ENCODE data around the gene MRNIP.

MRNIP gene

DNA sequence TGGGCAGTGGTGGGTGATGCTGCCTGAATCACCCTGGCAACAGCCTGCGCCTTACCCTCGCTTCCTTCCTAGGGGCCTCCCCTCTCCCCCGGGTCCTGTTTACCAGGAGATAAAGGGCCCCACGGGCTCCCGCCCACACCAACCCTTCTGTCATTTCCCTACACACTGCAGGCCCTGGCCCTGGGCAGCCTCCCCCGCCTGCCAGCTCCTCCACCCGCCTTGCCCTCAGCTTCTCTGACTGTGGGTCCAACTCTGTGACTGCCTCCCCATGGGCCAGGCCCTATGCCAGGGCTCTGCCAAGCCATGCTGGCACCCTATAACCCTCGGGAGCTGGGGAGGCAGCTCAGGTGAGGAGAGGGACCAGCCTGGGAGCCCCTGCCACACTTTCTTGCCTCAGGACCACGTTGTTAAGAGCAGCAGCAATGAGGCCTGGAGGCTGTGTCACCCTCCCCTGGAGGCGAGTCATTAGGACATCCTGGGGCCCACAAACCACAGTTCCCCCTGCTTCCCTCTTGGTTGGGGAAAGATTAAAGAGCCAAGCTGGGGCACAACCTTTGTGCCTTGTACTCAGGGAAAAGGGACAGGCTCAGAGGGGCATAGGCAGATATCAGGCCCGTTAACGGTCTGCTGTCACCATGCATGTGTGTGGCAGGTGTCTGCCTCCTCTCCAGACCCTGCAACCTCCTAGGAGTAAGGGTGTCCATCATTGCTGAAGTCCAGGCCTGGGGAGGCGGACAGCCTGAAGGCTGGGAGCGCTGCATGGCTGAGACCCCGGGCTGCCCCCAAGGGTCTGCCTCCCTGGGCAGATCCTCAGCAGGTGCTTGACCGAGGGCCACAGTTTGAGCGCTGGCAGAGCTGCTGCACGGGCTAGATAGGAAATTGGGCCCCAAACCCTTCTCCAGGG lies 54.7 kb downstream of the MRNIP start:
- DNase-seq (ENCODE audit: low read depth, low spot score), result no peak

DNA sequence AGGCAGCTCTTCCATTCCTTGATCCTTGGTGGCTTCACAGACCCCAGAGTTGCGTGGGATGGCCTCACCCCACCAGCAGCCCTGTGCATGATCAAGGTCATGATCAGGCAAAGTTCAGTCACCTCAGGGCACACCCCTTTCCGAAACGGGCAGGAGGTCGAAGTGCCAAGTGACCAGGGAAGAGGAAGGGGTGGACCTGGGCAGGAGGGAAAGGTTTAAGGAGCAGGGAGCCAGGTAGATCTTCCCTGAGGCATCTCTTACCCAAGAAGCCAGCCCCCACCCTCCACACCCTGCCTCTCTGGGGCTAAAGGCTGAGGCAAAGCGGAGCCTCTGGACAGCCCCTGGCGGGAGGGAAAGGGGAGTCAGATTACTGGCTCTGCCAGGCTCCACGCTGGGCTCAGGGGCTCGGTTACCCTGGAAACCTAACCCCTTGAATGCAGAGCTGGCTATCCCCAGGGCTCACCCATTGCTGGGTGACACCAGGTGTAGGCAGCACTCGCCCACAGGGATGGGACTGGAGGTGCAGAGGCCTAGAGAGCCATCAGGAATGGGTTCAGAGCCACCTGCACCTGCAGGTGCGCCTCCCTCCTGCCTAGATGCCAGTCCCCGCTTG lies 55.6 kb downstream of the MRNIP start:
- DNase-seq (ENCODE audit: low read depth, low spot score), result no peak

DNA sequence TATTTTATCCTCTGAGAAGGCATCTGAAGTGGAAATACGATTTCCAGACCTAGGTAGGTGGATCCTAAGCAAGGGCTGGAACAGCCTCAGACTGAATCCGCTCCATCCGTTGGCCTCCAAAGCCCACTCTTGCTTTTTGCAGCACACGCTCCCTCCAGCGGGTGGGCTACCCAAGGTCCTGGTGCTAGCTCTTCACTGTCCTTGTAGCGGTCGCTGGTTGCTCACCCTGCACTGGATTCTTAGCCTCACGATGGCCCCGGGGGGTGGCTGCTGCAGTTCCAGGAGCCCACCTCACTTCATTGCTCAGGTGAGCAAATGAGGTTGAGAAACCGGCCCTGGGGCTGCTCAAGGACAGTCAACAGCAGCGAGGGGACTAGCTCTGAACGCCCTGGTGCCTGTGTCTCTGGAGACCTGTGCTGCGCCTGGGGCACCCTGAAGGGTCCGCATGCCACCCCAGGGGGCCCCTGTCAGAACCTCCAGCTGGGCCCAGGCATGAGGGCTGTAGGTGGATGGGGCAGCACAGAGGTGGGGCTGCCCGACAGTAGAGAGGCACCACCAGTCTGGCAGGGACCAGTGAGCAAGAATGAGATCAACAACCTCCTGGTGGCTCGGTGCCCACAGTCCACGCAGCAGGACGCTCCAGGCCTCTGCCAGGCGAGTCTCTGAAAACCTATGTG lies 56.3 kb downstream of the MRNIP start:
- no peak for DNase-seq (ENCODE audit: low read depth, low spot score)

DNA sequence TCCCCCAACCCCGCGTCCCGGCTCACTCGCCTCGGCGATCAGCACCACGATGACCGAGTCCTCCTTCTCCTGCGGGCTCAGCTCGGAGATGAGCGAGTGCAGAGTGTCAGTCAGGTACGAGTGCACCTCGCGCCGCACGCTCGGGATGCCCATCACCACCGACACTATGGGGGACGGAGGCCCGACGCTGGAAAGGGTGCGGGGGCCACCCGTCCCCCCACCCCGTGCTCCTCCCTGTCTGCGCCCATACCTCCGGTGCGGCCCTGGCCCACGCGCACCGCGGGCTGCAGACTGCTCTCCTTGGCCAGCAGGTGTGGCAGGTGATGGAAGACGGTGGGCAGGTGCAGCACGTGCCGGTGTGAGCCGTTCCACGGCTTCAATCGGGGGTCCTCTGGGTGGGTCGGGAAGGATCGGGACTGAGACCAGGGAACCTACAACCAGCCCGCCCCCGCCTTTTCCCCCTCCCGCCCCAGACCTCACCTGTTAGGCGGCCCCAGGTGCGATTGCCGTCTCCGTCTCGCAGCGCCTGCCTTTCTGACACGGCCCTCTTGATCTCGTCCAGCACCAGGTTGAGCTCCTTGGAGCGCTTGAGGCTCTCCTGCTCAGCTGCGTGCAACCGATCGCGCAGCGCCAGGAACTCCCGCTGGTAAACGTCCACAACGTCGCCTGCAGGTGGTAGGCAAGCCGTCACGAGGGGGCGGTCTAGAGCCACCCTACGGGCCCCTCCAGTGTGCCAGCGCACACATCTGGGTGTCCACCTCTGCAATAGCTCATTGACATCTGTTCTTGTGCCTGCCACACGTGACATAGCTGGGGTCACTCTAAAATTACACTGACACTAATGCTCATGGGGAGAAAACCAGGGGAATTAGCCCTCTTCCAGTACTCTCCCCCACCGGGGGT lies 57.1 kb downstream of the MRNIP start:
- DNase-seq (ENCODE audit: low read depth, low spot score), result no peak

DNA sequence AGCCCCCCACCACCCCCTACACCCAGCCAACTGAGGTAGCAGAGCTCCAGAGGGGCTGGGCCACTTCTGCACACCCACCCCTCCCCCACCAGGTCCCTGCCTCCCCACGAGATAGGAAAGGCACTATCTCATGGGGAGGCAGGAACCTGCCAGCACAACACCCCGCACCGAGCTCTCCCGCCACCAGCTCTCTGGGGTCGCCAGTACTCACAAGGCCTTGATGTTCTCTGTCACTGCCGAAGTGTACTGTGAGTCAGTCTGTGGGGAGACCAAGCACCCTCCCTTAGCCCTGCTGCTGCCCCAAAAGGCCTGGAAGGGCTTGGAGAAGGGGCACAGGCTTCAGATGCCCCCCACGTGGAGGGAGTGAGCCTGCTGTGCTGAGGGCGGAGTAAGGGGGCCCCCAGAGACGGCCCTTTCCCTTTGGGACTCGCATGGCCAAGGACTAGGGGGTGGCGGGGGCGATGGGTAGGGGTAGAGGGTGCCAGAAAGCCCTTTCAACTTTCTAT lies 57.9 kb downstream of the MRNIP start:
- no peak for DNase-seq (ENCODE audit: low read depth, low spot score)

DNA sequence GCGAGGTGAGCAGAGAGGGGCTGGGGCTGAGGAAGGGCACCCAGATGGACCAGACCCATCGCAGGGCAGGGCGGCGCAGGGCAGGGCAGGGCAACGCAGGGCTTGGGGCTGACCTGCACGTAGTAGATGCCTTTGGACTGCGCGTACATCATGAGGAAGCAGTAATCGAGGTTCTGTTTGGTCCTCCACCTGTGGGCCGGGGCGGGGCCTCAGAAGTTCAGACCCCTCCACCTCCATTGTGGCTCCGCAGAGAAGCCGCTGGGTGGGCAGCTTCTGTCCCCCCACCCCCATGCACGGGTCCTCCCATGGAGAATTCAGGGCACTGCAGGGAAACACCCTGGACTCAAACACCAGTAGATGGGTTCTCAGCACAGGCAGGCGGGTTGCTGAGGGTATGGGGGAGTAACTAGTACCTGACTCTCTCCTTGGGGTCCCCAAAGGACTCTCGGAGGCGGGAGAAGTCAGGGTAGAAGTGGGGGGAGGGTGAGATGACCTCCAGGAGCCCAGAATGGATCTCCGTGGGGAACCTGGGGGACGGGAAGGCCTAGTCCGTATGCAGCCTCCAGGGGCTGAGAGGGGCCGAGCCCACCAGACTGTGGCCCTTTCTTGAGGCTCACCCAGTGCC lies 58.4 kb downstream of the MRNIP start:
- DNase-seq (ENCODE audit: low read depth, low spot score), result no peak

DNA sequence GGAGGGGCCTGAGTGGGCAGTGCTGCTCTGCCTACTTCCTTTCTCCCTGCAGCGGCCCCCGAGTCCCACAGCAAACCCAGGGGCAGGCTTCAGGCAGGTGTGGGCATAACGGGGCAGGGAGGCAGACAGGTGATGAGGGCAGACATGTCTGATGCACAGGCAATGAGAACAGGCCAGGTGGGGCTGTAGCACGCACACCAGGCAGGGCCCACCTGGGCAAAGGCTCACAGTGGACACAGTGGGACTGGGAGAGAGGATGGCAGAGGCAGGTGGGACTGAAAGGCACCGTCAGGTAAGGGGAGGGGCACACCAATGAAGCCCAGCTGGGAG lies 59.0 kb downstream of the MRNIP start:
- DNase-seq (ENCODE audit: low read depth, low spot score), result no peak

DNA sequence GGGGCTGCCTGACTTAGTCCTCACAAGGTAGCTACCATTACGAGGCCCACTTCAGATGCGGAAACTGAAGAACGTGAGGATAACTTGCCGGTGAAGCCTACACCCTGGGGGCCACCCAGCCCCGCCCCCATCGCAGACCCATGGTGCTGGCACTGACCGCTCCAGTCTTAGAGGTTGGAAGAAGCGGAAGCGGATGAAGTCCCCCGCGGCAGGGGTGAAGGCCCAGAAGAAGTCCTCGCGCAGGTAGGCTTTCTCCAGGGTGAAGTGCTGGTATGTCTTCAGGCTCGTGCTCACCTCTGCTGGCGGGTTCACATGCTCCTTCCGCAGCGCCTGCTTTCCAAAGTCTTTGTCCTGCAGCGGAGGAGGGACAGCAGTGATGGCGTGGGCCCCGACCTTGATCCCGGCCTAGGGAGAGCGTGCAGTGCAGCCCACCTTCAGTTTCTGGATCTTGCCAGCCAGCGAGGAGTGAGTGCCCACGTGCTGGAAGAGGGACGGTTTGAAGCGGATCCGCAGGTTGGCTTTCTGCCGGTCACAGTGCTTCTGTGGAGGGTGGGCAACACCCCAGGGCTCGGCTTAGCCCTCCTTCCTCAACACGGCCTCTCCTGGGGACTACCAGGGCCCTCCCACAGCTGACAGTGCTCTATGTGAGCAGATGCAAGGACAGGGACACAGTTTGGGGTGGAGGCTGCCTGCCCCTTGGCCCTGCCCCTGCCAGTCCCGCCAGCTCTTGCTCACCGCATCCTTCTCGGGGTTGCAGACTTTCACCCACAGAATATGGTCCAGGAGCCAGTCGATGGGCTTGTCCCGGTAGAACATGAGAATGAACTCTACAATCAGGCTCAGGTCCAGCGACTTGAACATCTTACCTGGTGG lies 59.6 kb downstream of the MRNIP start:
- DNase-seq (ENCODE audit: low read depth, low spot score), result no peak

DNA sequence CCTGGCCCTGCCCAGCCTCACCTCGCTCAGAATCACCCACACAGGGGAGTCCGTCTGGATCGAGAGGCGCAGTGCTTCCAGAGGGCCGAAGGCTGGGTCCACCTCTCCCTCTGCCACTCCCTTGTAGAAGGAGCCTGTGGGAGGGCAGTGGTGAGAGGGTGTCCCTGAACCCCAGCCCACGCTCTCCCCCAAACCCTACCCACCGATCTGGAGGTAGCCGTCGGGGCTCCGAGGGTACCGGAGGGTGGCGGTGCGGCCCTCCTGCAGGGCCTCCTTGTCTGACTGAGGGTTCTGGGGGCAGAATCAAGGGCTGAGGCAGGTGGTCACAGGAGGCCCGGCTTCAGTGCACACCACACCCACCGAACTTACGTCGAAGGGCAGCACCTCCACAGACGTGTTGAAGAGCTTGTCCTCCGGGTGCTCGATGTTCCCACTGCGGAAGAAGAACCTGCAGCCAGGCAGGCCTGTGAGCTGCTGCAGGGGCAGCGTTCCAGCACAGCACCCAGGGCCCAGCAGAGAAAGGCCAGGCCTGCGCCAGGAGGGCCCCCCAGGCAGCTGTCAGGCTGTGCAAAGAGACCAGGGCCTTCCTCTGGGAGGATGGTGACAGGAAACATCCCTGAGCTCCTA lies 60.4 kb downstream of the MRNIP start:
- DNase-seq (ENCODE audit: low read depth, low spot score), result no peak

DNA sequence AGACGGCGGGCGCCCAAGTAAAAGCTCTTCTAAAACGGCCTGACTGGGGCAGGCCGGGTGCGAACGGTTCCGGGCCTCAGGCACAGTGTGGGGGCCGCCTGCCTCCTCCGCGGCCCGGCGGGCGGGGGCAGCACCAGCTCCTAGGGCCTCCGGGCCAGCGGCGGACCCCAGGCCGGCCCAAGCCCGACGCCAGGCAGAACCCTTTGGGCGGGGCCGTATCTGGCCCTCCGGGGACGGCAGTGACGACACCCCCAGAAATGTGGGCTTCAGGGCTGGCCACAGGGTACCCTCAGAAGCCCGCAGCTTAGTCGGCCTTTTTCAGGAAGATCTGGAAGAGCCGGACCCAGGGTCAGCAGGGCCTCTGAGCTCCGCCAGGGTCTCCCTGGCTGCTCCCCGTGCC lies 60.9 kb downstream of the MRNIP start:
- no peak for DNase-seq (ENCODE audit: low read depth, low spot score)

DNA sequence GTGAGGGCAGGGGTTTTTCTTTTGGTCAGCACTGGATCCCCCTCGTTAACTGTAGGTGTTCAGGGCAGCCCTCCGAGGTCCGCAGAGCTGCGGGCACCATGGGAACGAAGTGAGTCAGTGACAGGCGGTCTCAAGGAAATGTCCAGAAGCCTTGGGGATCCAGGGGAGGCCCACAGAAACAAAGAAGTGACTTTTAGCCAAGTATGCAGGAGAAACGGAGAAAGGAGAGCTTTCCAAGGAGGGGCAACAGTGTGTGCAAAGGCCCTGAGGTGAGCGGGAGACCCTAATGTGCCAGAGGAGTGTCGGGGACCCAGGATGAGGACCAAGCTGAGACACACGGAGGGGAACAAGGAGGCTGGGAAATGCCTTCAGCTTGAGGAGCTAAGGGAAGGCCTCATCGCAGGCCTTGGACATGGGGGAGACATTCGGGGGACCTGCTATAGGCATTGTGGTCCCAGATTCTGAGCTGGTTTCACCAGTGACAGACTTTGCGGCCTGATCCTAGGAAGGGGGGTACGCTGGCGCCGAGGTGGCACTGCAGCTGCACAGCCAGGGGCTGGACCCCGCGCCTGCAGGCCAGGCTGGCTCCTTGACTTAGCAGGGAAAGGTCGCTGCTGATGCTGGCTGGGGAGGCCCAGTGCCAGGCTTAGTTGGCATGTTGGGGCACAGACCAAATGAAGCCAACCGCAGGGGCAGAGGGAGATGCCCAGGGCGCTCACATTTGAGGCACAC lies 61.6 kb downstream of the MRNIP start:
- no peak for DNase-seq (ENCODE audit: low read depth, low spot score)

DNA sequence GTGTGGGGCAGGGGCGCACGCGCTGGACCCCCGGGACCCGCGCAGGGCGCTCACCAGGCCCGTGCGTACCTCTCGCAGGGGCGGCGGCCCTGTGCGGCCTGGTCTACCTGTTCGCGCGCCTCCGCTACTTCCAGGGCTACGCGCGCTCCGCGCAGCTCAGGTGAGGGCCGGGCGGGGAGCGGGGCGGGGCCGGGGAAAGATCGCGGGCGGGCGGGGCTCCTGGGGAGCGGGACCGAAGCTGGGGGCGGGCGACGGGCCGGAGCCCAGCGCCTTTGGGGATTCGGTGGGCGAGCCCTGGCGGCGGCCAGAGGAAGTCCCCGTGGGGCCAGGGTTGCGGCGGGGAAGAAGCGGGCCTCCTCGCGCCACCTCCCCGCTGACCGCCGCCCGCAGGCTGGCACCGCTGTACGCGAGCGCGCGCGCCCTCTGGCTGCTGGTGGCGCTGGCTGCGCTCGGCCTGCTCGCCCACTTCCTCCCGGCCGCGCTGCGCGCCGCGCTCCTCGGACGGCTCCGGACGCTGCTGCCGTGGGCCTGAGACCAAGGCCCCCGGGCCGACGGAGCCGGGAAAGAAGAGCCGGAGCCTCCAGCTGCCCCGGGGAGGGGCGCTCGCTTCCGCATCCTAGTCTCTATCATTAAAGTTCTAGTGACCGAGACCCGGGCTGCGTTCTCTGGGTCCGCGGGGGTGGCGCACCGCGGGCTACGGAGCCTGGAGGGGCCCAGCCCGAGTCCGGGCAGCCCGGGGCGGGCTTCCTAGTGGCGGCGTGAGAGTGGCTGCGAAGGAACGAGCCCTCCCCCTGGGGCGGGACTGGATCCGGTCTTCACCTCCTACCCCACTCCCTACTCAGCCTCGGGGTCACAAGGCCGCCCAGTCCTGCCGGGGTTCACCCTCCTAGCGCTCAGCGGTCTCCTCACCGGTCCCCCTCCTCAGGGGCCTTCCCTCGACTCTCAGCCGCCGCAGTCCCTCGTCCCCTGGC lies 62.5 kb downstream of the MRNIP start:
- no peak for DNase-seq (ENCODE audit: low read depth, low spot score)

DNA sequence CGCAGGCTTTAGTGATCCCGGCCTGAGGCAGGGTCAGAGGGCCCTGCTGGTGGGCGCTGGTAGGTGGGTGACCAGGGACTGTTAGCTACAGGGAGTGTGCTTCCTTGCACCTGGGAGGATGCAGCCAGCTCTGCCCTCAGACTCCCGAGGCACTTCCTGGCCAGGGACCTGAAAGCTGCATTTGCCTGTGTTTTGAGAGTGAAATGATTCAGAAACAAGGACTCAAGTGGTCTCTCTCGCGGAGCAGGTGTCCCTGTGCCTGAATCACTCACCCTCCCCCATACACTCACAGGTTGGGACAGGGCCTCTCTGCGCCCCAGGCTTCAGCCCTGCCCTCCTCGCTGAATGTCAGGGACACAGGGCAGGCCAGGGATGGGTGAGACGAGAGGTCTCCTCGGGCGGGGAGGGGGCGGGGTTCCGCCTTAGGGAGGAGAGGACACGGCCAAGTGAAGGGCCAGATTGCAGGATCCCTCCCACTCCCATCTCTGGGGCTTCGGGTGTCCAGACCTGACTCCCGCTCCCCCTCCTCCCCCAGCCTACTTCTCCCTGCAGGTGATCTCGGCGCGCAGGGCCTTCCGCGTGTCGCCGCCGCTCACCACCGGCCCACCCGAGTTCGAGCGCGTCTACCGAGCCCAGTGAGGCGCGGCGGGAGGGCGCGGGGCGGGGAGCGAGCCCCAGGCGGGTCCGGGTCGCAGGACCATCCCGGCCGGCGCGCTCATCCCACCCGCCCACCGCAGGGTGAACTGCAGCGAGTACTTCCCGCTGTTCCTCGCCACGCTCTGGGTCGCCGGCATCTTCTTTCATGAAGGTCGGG lies 63.4 kb downstream of the MRNIP start:
- no peak for DNase-seq (ENCODE audit: low read depth, low spot score)

DNA sequence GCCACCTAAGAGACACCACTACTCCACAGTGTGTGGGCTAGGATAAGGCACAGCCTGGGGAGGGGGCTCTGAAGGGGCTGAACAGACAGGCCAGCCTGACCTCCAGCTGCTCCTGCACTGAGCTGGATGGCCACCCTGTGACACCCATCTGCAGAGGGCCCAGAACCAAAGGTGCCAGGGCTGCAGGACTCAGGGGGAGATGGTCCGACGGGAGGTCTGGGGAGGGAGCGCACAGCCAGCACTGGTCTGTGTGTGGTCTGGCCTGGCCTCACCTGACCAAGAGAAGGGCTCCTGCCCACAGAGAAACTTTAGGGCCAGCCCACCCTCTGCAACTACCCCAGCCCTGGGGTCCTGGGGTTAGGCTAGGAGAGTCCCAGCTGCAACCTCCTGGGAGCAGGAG lies 64.0 kb downstream of the MRNIP start:
- no peak for DNase-seq (ENCODE audit: low read depth, low spot score)

DNA sequence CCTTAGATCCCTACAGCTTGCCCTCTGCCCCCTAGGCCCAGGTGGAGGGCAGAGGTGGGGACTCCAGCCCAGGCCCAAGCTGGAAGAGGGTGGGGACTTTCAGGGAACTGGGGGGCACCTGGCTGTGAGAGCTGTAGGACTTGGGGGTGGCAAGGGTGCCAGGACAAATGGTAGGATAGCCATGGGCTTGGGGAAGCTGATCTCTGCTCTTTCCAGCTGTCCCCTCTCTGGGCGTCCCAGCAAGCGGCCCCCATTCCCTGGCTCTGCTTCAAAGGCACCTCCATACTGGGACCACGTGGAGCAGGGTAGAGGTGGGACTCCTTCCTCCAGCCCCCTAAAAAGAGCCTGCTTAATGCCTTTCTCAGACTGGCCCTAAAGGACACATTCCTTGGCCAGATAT lies 64.4 kb downstream of the MRNIP start:
- no peak for DNase-seq (ENCODE audit: low read depth, low spot score)

DNA sequence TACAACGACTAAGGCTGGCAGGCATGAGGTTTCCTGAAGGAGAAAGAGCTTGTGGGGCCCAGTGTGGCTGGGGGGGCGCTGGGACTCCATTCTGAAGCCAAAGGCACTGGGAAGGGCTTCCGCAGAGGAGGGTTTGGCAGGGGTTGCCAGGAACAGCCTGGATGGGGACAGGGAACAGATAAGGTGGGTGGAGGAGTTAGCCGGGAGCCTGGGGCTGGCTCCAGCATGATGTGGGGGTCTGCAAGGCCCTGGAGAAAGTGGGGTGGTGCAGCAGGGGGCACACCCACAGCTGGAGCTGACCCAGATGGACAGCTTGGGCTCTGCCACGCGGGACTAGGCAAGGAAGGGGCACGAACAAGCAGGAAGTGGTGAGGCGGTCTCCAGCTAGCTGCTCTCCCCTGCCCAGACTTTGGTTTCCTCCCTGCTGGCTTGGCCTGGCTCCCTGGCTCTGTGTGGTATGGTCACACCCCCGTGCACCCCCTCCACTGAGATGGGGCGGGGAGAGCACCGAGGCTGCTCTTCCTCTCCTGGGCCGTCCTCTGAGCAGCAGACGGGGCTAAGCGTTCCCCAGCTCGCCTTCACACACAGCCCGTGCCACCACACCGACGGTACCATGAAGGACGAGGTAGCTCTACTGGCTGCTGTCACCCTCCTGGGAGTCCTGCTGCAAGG lies 65.0 kb downstream of the MRNIP start, which contains the start of gene LTC4S:
LTC4S (plus strand) TSS at position 519 of the 672 bp plus-strand sequence; CDS start at position 614, 95 bp downstream.
- no peak for DNase-seq (ENCODE audit: low read depth, low spot score)
